Epithelial cell of esophagus (primary cell): Measurements from ENCODE around the gene BPIFB1.

Experiments used
- DNase-seq: peaks from one replicate; pipeline ENCODE4 v3.0.0; 2010; ENCODE audit warnings: low read depth
- H3K4me3 ChIP-seq: 2 replicates; pipeline ENCODE4 v1.5.1; 2011; ENCODE audit warnings: mild to moderate bottlenecking, low read length, control low read depth
- TF ChIP-seq, protein P1 (sequence below): IDR thresholded peaks from 2 replicates; pipeline ENCODE4 v1.5.1; 2011; ENCODE audit warnings: low read depth, mild to moderate bottlenecking, low read length, control low read depth, inconsistent platforms; ENCODE audit not compliant: insufficient read depth; ENCODE audit errors: missing control alignments

Gene BPIFB1

DNA sequence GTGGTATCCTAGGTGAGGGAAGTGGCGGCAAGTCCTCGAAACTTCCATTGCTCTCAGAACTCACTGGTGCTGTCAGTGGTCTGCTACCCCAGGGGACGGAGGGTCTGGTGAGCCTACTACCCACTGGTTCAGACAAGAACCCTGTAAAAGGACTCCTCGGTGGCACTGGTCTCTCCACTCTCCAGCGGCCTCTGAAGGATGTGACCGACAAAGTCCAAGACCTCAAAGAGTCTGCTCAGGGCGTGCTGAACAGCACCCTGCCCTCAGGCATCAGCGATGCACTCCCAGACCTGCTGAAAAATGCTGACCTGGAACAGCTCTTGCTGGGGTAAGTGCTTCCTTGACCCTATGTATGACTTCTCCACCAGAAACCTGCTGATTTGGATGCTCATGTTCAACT is 66.5 kb downstream of the BPIFB1 start:
- no peak for DNase-seq
- no peak overlapping the region for H3K4me3 ChIP-seq
- TF ChIP-seq, protein P1, sequence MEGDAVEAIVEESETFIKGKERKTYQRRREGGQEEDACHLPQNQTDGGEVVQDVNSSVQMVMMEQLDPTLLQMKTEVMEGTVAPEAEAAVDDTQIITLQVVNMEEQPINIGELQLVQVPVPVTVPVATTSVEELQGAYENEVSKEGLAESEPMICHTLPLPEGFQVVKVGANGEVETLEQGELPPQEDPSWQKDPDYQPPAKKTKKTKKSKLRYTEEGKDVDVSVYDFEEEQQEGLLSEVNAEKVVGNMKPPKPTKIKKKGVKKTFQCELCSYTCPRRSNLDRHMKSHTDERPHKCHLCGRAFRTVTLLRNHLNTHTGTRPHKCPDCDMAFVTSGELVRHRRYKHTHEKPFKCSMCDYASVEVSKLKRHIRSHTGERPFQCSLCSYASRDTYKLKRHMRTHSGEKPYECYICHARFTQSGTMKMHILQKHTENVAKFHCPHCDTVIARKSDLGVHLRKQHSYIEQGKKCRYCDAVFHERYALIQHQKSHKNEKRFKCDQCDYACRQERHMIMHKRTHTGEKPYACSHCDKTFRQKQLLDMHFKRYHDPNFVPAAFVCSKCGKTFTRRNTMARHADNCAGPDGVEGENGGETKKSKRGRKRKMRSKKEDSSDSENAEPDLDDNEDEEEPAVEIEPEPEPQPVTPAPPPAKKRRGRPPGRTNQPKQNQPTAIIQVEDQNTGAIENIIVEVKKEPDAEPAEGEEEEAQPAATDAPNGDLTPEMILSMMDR = no peak

GRCh38 chr20:33351696-33352095 is 68.7 kb downstream of the BPIFB1 start:
- TF ChIP-seq, protein P1 = no peak
- no peak overlapping the region for H3K4me3 ChIP-seq
- DNase-seq = no peak

DNA sequence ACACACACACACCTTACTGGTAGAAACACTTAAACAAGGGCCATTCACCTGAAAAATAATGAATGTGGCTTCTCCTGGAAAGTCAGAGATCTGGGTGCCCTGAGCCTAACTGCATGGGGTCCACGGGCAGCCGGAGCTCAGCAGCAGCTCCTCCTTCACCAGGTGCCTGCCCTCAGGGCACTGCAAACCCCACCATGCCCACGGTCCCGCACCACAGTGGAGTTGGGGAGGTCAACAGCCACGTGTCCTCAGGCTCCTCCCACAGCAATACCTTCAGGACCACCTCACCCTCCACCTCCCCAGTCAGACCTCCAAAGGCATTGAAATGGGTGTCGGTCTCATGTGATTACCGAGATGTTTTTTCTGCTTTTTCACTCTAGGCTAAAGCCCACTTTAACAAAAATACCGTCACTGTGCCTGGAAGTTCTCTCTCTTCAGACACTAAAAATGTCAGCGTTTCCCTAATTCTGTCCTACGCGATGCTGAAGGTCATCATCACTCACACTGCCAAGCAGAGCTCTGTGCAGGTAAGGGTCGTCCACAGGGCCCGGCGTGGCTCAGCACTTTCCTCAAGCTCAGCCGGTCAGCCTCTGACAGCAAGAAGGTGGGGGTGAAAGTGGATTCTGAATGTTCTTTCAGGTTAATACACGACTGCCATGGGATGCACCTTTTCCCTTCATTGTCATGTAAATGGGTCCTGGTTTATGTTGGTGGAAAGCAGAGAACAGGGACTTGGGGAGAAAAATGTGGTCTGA is 69.4 kb downstream of the BPIFB1 start:
- no peak for DNase-seq
- TF ChIP-seq, protein P1 = no peak

DNA sequence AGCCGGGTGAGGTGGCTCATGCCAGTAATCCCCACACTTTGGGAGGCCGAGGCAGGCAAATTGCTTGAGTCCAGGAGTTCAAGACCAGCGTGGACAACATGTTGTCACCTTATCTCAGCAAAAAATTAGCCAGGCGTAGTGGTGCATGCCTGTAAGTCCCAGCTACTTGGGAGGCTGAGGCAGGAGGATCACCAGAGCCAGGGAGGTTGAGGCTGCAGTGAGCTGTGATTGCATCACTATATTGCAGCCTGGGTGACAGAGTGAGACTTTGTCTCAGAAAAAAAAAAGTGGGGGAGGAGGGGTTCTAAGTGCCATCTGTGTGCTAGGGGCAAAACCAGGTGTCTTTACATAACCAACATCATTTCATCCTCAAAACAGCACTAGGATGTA is 70.0 kb downstream of the BPIFB1 start:
- TF ChIP-seq, protein P1 = no peak
- no peak for DNase-seq
- H3K4me3 ChIP-seq = no peak overlapping the region

More for the DNA sequence above, 69.4 kb downstream of the BPIFB1 start:
- no peak overlapping the region for H3K4me3 ChIP-seq
